Muscle of arm (tissue), 12 donors: ENCODE measurements around the gene TSC2. TPM values are rescaled to one million over a fixed set of nuclear protein-coding genes. Genes with fewer than 3 reads are reported as not detected.
"Not testable (repeated sequence)": the region's sequence is repeated elsewhere in the genome, so short reads cannot be mapped to it uniquely, and the experiment has no call there.

Experiments
- DNase-seq: peaks from one replicate; pipeline ENCODE4 v3.0.0-alpha.2; 2013
- polyA plus RNA-seq, 12 donors: library from polyadenylated mRNA; unstranded; fragments of 120-200 nt; gene quantifications; one replicate each; pipeline ENCODE4 v1.2.1, GENCODE V29; 2013; ENCODE audit not compliant: insufficient read length in 12 of 12

Gene TSC2
- polyA plus RNA-seq, 12 donors, result 62.0 to 1,357 (median 75.2) TPM

DNA sequence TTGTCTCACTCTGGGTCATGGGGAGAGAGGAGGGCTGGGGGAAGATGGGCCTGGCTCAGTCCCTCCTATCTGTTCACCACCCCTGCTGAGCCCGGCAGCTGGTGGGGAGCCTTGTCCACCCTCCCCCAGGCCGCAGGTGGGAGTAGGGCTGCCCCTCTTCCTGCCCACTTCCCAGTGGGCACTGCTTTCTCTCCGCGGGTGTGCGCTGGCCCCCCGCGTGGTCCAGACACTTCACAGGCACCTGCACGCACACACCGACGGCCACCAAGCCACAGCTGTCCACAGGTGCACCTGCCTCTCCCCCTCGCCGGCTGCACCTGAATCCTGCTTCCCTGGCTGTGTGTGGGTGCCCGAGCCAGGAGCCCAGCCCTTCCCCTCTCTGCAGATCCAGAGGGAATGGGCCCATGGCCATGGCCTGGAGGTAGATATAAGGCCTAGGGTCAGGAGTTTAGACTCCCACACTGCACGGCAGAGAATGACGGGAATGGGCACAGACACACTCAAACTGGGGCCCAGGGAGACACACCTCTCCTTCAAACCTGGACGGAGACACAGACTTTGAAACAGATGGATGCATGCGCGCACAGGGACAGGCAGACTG is 19.1 kb upstream of the TSC2 start:
- DNase-seq, result no peak

DNA sequence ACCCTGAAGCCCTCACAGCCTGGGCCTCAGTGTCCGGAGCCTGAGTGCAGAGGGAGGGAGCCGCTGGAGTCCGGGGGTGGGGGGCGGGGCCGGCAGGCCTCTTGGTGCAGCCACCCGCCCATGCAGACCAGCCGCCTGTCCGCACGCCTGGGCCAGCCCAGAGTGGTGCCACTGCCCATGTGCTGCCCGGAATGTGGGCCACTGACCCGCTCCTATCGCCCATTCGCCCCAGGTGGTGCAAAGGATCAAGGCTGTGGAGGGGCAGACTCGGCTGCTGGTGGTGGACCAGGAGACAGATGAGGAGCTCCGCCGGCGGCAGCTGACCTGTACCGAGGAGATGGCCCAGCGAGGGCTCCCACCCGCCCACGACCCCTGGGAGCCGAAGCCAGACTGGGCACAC is 18.4 kb upstream of the TSC2 start:
- no peak for DNase-seq

DNA sequence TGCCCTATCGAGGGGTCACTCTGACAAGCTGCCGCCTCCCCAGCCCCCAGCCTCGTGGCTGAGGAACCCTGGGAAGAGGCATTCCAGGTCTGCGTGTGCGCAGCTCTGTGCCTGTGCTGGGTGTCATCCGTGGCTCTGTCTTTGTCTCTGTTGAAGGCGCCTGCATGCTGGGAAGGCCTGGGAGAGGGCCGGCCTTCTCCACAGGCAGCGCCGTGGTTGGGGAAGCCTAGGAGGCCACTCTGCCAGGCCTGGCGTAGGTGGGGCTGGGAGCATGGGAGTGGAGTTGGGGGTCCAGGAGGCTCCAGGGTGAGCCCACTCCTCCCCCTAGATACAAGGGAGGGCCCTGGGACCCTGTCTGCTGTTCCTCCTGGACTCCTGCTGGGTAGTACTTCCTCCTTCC is 17.7 kb upstream of the TSC2 start:
- no peak for DNase-seq

DNA sequence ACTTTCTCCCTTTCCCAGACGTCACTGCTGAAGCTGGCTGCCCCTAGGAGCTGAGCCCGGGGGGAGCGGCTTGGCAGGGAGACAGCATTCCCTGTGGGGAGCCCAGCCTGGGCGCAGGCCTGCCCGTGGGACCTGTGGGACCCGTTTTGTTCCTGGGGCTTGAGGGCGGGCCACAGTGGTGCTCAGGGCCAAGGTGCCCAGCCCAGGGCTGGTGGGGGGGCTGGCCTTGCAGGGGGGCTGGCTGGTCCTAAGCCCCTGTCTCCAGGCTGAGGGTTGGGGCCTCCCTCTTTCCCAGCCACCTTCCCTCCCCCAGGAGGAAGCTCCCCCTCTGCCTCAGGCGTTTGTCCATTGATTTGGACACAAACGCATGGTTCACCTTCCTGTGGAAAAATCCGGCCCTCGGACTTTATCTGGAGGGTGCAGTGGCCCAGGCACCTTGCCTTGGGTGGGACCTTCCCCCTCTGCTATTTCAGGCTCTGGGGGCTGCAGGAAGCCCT is 16.7 kb upstream of the TSC2 start:
- no peak for DNase-seq

DNA sequence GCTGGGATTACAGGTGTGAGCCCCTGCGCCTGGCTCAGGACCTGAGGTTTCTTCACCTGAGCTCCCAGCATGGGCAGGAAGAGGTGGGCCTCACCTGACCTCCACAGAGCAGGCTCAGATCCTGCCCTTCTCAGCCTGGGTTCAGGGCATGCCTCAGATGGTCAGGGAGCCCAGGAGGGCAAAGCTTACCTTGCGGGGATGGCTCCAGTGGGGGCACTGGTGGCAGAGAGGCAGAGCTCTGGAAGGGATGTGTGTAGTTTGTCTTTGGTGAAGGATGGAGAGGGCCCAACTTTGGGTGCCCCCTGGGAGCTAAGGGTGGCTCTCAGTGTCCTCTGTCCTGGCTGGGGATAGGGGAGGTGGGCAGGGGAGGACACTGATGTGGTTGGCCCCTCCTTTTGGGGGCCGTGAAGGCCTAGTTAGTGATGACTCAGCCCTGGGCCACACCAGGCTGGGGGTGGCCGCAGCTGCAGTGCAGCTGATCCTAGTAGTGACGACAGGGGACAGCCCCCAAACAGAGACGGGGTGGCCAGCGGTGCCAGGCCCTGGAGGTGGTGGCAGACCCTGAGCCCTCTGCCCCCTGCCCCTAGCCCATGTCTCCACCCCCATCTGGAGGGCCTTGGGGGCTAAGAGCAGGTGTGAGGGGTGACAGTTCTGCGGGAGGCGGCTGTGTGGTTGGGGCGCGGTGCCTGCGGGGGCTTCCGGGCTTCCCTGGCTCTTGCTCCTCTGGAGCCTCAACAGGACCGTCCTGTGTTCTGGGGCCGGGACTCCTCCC is 15.3 kb upstream of the TSC2 start:
- DNase-seq, result no peak

DNA sequence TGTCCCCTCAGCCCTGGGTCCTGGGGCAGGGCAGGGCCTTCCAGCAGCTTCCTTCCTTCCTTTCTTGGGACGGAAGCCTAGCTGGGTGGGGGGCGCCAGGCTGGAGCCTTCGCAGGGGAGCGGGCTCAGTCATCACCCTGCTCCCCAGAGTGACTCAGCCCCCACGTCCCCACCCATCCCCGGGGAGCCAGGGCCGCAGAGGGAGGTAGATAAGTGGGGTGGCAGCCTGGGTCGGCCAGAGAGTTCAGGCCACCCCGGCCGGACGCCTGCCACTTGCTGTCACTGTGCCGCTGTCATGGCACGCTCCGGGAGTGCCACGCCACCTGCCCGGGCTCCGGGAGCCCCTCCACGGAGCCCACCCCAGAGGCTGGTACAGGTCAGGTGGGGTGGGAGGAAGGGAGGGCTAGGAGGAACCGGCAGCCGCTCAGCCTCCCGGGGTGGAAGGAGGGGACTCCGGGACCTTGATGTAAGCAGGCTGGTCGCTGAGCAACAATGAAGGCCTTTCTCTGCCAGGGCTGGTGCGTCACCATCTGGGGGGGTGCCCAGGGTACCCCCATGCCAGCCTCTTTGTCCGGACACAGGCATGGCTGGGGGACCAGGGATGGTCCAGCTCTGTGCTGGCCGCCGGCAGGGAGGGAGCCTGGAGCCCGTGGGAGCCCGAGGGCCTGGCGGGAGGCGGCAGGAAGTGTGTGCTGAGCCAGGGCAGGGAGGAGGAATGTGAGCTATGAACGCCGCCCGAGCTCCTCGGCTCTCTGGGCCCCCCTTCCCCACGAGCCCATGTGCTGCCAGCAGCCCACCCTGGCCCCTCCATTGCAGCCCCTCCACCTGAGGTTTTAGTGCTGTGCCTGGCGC is 14.5 kb upstream of the TSC2 start:
- peak; percentile 65 for DNase-seq

DNA sequence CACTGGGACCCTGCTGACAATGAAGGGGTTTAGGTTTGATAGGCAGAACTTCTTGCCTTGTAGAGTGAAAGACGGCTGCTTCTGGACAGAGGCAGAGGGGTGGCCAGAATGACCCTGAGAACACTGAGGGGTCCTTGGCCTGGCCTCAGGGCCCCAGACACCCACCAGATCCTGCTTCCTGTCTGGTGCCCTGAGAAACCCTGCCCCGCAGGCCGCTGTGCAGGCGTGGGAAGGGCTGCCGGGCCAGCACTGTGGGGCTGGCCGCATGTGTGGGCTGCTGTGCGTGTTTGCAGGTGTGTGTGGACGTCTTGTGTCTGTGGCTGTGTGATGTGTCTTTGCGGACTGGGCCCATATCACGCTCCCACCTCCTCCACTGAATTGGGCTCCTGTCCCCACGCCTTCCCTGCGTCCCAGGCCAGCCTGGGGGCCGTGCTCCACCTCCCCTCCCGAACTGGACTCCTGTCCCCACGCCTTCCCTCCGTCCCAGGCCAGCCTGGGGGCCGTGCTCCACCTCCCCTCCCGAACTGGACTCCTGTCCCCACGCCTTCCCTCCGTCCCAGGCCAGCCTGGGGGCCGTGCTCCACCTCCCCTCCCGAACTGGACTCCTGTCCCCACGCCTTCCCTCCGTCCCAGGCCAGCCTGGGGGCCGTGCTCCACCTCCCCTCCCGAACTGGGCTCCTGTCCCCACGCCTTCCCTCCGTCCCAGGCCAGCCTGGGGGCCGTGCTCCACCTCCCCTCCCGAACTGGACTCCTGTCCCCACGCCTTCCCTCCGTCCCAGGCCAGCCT is 13.7 kb upstream of the TSC2 start:
- DNase-seq, result not testable (repeated sequence)

DNA sequence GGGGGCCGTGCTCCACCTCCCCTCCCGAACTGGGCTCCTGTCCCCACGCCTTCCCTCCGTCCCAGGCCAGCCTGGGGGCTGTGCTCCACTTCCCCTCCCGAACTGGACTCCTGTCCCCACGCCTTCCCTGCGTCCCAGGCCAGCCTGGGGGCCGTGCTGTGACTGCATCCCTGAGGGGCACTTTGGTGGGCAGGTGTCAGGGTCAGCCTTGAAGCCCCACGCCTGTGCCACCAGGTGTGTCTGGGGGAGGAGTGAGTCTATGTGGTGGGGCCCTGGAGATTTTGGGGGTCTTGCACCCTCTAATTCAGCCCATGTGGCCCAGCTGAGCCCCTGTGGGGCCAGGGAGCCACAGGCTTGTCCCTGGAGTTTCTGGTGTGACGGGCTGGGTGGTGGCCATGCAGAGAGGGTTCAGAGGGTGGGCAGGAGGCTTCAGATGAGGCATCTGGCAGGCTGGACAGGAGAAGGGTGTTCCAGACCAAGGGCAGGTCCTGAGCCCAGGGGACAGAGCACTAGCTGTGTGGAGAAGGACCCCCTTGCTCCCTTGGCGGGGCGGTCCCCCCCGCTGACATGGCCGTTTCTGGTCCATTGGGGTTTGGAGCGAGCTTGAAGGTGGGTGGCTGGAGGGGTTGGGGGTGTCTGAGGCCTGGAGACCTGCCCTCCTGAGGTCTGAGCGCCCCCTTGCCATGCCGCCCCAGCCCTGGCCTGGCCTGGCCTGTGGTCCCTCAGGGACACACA is 12.9 kb upstream of the TSC2 start:
- no peak for DNase-seq

DNA sequence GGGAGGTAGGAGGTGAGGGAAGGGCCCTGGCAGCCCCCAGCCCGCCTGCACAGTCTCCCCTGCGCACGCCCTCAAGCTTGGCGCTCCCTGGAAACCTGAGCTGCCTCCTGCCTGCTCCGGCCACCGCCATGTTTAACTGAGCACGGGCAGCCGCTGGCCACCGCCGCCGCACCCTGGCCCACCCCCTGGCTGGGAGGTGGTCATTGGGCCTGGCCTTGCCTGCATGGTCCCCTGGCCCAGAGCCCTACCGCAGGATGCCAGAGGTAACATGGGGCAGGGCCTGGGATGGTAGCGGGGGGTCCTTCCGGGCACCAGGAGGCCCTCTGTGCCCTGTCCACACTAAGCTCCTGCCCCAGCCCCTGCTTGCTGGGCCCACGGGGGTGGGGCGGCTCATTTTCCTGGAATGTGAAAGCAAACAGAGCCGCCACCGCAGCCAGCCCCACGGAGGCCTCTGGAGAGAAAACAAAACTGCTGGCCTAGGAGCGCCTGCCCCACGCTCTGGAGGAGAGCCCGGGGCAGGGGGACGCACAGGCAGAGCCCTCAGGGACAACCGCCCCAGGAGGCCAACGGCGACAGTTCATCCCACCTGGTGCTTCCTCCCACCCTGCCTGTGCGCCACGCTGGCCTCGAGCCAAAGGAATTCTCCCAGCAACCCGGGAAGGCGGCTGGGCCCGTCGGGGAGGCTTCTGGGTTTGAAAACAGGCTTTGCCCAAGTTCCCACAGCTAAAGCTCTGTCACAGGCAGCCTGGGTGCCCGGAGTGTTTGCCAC is 12.2 kb upstream of the TSC2 start:
- DNase-seq, result no peak

DNA sequence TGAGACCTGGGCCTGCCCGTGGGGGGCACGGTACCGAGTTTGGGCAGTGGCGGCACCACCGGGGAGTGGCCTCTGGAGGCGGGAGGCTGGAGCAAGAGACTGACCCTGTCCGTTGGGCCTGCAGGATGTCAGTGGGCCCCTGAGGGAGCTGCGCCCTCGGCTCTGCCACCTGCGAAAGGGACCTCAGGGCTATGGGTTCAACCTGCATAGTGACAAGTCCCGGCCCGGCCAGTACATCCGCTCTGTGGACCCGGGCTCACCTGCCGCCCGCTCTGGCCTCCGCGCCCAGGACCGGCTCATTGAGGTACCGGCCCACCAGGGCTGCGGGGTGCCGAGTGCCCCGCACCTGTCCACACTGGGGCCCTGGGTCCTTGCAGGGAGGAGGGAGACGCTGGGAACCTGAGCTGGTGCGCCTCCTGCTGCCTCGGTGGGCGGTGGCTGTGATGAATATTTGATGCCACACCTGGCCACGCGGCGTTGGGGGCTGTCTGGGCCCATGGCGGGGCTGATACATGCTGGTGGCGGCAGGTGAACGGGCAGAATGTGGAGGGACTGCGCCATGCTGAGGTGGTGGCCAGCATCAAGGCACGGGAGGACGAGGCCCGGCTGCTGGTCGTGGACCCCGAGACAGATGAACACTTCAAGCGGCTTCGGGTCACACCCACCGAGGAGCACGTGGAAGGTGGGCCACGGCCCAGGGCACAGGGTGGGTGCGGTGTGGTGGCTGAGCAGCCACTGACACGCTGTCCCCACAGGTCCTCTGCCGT is 11.4 kb upstream of the TSC2 start:
- DNase-seq, result no peak

DNA sequence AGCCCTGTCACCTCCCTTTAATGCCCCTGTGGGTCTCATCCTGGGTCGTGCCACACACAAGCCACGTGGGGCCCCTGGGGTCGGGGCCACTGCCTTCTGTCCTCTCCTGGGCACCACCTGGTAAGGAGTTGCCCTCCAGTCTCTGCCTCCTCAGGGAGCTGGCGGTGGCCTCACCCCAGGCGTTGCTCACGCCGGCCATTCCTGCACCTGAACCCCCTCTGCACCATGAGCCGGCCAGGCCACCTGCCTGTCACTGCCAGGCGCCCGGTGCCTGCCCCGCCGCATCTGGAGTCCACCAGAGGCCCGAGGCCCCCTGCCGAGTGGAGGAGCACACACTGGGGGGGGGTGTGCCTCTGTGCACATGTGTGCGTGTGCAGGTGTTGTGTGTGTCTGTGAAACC is 10.7 kb upstream of the TSC2 start:
- no peak for DNase-seq

DNA sequence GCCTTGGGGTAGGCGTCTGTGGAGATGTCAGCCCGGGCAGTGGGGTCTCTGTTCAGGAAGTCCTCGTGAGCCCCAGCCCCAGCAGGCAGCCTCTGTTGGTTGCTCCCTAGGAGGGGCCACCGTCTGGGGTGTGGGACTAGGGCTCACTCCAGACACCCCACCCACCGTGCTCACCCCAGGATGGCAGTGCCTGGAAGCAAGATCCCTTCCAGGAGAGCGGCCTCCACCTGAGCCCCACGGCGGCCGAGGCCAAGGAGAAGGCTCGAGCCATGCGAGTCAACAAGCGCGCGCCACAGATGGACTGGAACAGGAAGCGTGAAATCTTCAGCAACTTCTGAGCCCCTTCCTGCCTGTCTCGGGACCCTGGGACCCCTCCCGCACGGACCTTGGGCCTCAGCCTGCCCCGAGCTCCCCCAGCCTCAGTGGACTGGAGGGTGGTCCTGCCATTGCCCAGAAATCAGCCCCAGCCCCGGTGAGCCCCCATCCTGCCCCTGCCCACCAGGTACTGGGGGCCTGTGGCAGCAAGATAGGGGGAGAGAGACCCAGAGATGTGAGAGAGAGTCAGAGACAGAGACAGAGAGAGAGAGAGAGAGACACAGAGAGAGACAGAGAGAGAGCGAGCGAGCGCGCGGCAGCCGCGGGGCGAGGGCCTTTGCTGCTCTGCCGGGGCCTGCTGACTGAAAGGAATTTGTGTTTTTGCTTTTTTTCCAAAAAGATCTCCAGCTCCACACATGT is 10.0 kb upstream of the TSC2 start:
- peak; percentile 69 for DNase-seq

DNA sequence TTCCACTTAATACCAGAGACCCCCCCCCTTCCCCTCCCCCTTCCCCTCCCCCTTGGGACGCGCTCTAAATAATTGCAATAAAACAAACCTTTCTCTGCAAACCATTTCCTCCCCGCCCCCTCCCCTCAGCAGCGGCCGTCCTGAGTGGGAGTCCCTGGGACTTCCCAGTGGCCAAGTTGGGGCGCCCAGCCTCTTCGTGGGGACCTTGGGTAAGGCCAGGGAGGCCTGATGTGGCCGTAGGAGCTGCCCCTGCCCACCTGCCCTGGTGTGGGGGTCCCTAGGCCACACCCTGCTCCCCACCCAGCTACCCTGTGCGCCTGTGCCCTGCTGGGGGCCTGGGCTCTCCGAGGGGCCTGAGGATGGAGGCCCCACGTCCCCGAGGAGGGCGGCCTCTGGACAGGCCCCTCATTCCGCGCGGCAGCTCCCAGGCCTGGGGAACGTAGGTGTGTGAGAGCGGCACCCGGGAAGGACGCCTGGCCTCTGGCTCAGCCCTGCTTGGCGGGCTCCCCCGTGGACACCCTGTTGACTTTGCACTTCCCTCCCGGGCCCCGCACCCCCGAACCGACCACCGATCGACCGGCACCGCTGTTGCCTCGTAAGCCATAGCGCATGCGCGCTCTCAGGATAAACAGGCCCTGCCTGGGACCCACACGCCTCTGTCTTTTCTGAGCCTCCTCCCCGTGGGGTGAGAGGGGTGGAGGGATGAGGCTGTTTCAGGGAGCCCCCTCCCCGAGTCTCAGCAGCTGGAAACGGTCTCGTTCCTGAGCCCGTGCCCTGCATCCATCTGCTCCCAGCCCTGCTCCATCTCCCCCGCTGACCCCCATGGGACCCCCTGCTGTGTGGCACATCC is 9.2 kb upstream of the TSC2 start:
- DNase-seq, result peak; percentile 65

DNA sequence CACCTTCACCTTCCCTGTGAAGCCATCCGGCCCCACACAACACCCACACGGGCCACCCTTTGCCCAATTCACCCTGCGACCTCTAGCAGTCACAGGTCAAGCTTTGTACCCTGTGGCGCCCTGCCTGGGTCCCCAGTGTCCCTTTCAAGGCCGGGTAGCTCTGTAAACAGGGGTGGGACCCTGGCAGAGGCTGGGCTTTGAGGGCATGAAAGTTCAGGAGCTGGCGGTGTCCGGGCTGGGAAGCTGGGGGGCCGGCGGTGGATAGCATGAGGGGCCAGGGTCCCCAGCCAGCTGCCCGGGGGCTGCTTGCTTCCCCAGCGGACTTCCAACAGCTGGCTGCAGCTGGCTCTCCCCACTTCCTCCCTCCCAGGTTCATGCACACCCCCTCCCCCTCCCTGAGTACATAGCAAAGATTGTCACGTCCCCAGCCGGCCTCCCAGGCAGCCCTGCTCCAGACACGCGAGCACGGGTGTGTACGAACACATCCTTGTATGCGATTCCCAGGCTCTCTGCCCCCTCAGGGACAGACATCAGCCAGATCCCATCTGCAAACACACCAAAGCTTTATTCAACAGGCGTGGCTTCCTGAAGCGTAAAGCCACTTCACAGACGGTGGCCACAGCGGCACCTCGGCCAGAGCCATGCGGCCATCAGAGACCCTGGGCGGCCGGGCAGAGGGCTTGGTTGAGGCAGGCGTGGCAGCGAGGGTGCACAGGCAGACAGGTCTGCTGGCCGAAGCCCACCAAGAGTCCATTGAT is 8.3 kb upstream of the TSC2 start:
- peak; percentile 74 for DNase-seq

DNA sequence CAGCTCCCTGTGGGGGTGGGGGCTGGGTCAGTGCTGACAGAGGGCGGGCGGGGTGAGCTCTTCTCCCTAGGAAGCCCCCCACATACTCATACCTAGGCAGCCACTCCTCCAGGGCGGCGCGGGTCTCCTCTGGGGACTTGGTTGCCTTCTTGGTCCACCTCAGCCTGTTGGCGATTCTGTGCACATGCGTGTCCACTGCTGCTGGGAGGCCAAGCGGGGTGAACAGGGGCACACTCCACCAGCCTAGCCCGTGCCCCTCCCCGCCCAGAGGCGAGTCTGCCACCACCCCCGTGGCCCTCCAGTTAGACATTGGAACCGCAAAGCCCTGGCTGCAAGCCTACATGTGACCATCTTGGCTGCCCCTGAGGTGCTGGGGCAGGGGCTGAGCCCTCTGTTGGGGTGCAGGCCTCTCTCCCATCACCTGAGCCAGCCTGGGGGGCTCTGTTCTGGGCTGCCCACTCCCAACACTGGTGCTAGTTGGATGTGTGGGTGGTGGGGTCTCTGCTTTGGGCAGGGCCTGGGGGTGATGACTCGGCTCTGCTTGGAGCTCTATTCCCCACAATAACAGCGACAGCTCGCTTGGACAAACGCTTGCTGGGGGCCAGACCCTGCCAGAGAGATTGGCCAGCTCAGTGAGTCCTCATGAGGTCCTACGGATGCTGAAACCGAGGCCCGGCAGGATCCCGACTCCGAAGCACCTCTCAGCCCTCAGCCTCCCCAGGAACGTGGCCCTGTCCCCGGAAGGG is 7.6 kb upstream of the TSC2 start:
- no peak for DNase-seq
